Measurements from ENCODE around the gene USP24. TPM values are rescaled to one million over a fixed set of nuclear protein-coding genes. Genes with fewer than 3 reads are reported as not detected.

The USP24 gene
- polyA plus RNA-seq, 1 donor from 2014 or later = 29.5 TPM

DNA sequence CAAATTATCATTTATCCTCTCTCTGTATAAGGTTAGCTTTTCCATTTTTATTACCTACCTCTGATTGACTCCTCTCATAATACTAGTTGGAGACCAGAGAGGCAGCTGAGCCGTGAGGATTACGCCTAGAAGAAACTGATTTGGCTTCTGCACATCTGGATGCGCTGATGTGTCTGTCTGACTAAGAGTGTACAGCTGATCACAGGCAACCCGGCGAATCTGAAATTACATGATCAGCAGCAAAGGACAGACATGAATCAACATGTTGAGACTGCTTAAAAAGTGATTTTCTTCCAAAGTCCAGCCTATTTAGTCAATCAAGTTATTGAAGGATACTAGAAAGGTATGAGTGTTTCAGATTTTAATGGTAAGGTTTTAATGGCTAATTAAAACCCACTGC is 94.6 kb downstream of the USP24 start:
- H3K36me3 ChIP-seq (ENCODE audit: insufficient read depth, low read length) = peaks cover 31% of the 10 kb centered on the region
- H3K4me2 ChIP-seq (ENCODE audit: low read length) = no peak overlapping the region

GRCh38 chr1:55118651-55119329 is 96.4 kb downstream of the USP24 start:
- H3K9me3 ChIP-seq (ENCODE audit: low read length) = no peaks in the 10 kb centered on the region
- H4K20me1 ChIP-seq (ENCODE audit: insufficient read depth) = no peaks in the 10 kb centered on the region
- H3K27me3 ChIP-seq (ENCODE audit: insufficient read depth, low read depth, low read length) = no peaks in the 10 kb centered on the region
- H2AFZ ChIP-seq (ENCODE audit: low read depth, low read length) = no peak overlapping the region
- no peak overlapping the region for H3K4me3 ChIP-seq (ENCODE audit: low read length)
- H3K36me3 ChIP-seq (ENCODE audit: insufficient read depth, low read length) = peaks cover 20% of the 10 kb centered on the region
- no peak overlapping the region for H3K27ac ChIP-seq (ENCODE audit: low read length)
- H3K79me2 ChIP-seq (replicated peaks; ENCODE audit: insufficient read depth, low read length) = no peaks in the 10 kb centered on the region
- H3K4me2 ChIP-seq (ENCODE audit: low read length) = no peak overlapping the region
- H3K9ac ChIP-seq (ENCODE audit: low read length) = no peak overlapping the region
- no peaks in the 10 kb centered on the region for H3F3A ChIP-seq (ENCODE audit: insufficient read depth, low read length, poor library complexity, severe bottlenecking)
- no peaks in the 10 kb centered on the region for H3K9me2 ChIP-seq (ENCODE audit: insufficient read depth, low read length)
- TF ChIP-seq RAD21 (conservative IDR thresholded peaks at IDR 0.05) = no peak
- TF ChIP-seq, protein P1, sequence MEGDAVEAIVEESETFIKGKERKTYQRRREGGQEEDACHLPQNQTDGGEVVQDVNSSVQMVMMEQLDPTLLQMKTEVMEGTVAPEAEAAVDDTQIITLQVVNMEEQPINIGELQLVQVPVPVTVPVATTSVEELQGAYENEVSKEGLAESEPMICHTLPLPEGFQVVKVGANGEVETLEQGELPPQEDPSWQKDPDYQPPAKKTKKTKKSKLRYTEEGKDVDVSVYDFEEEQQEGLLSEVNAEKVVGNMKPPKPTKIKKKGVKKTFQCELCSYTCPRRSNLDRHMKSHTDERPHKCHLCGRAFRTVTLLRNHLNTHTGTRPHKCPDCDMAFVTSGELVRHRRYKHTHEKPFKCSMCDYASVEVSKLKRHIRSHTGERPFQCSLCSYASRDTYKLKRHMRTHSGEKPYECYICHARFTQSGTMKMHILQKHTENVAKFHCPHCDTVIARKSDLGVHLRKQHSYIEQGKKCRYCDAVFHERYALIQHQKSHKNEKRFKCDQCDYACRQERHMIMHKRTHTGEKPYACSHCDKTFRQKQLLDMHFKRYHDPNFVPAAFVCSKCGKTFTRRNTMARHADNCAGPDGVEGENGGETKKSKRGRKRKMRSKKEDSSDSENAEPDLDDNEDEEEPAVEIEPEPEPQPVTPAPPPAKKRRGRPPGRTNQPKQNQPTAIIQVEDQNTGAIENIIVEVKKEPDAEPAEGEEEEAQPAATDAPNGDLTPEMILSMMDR (IDR thresholded peaks at IDR 0.05; ENCODE audit: poor library complexity, severe bottlenecking) = no peak
- no peak for TF ChIP-seq EP300 (conservative IDR thresholded peaks at IDR 0.05; ENCODE audit: poor library complexity, severe bottlenecking)
- no peak for TF ChIP-seq EZH2 (IDR thresholded peaks at IDR 0.05; ENCODE audit: borderline replicate concordance, insufficient read depth, low read length, poor library complexity, severe bottlenecking)
- no peak for TF ChIP-seq SMC3 (conservative IDR thresholded peaks at IDR 0.05; ENCODE audit: poor library complexity)
- no peak for TF ChIP-seq POLR2AphosphoS5 (IDR thresholded peaks at IDR 0.05)
- no peak for TF ChIP-seq REST (IDR thresholded peaks at IDR 0.05; ENCODE audit: borderline replicate concordance)

More for the DNA sequence above, 94.6 kb downstream of the USP24 start:
- Histone ChIP-seq H3K4me3 (ENCODE audit: low read length) (no peak overlapping the region), H3K79me2 (replicated peaks; ENCODE audit: insufficient read depth, low read length) (no peaks in the 10 kb centered on the region), H3K9me2 (ENCODE audit: insufficient read depth, low read length) (no peaks in the 10 kb centered on the region), H4K20me1 (ENCODE audit: insufficient read depth) (no peaks in the 10 kb centered on the region), H2AFZ (ENCODE audit: low read depth, low read length) (no peak overlapping the region), H3K9me3 (ENCODE audit: low read length) (no peaks in the 10 kb centered on the region), H3K27me3 (ENCODE audit: insufficient read depth, low read depth, low read length) (no peaks in the 10 kb centered on the region), H3K27ac (ENCODE audit: low read length) (no peak overlapping the region), H3K9ac (ENCODE audit: low read length) (no peak overlapping the region), H3F3A (ENCODE audit: insufficient read depth, low read length, poor library complexity, severe bottlenecking) (no peaks in the 10 kb centered on the region)
- TF ChIP-seq MXI1 (conservative IDR thresholded peaks at IDR 0.05; ENCODE audit: poor library complexity, severe bottlenecking) = no peak
- TF ChIP-seq, protein P1 (IDR thresholded peaks at IDR 0.05; ENCODE audit: poor library complexity, severe bottlenecking) = no peak
- TF ChIP-seq POLR2AphosphoS5 (IDR thresholded peaks at IDR 0.05) = no peak
- no peak for TF ChIP-seq REST (IDR thresholded peaks at IDR 0.05; ENCODE audit: borderline replicate concordance)
- no peak for TF ChIP-seq SMC3 (conservative IDR thresholded peaks at IDR 0.05; ENCODE audit: poor library complexity)
- no peak for TF ChIP-seq EZH2 (IDR thresholded peaks at IDR 0.05; ENCODE audit: borderline replicate concordance, insufficient read depth, low read length, poor library complexity, severe bottlenecking)
- no peak for TF ChIP-seq TAF1 (IDR thresholded peaks at IDR 0.05; ENCODE audit: low read depth)
- TF ChIP-seq EP300 (conservative IDR thresholded peaks at IDR 0.05; ENCODE audit: poor library complexity, severe bottlenecking) = no peak
- TF ChIP-seq RAD21 (conservative IDR thresholded peaks at IDR 0.05) = no peak

Data from neural cell (in vitro differentiated cells).